GM20431 (cell line): Measurements from ENCODE around the gene EPM2A.

ENCODE experiments used
- in situ Hi-C: fragments of 300-500 bp; cut with MseI, MboI; formaldehyde crosslinking; loops from one replicate; pipeline ENCODE4 v1.15.0; 2020; ENCODE audit warnings: low sequenced_read_pairs; ENCODE audit not compliant: unreplicated experiment

EPM2A gene

GRCh38 chr6:145620088-145620487 is 115.2 kb downstream of the EPM2A start:
- in situ Hi-C loops: no loop called here

GRCh38 chr6:145609521-145609920 is 125.8 kb downstream of the EPM2A start:
- in situ Hi-C loops: no loop called here

GRCh38 chr6:145608850-145609249 is 126.5 kb downstream of the EPM2A start:
- in situ Hi-C loops: no loop called here

- in situ Hi-C loops: no loop called here
These were observed 131.3 kb downstream of the EPM2A start for GRCh38 chr6:145603991-145604390.

- in situ Hi-C loops: no loop called here
These were observed 131.9 kb downstream of the EPM2A start for GRCh38 chr6:145603424-145603833.

GRCh38 chr6:145602726-145603326 is 132.5 kb downstream of the EPM2A start:
- in situ Hi-C loops: no loop called here

GRCh38 chr6:145601397-145601796 is 133.9 kb downstream of the EPM2A start:
- in situ Hi-C loops: no loop called here

GRCh38 chr6:145600299-145600698 is 135.0 kb downstream of the EPM2A start:
- in situ Hi-C loops: no loop called here

GRCh38 chr6:145588981-145589380 is 146.3 kb downstream of the EPM2A start:
- in situ Hi-C loops: no loop called here

- in situ Hi-C loops: no loop called here
These were observed 148.0 kb downstream of the EPM2A start for GRCh38 chr6:145587334-145587733.

- in situ Hi-C loops: no loop called here
These were observed 151.6 kb downstream of the EPM2A start for GRCh38 chr6:145583753-145584152.
